Measurements from ENCODE around the gene FBXL2.

GRCh38 chr3:33363113-33363800, 86.0 kb downstream of the FBXL2 start:
- TF ChIP-seq CTCF (tag by site-specific recombination; IDR thresholded peaks at IDR 0.05) (no peak), ZBTB21 (tag by site-specific recombination; IDR thresholded peaks at IDR 0.05) (no peak), ZNF521 (tag by site-specific recombination; IDR thresholded peaks at IDR 0.05) (no peak), ZNF76 (tag by site-specific recombination; IDR thresholded peaks at IDR 0.05; ENCODE audit: borderline replicate concordance, low read depth) (no peak), ZNF132 (tag by site-specific recombination; IDR thresholded peaks at IDR 0.05; ENCODE audit: borderline replicate concordance) (no peak), ZNF114 (tag by site-specific recombination; IDR thresholded peaks at IDR 0.05) (no peak), REST (tag by site-specific recombination; IDR thresholded peaks at IDR 0.05) (no peak), ZNF560 (tag by site-specific recombination; IDR thresholded peaks at IDR 0.05; ENCODE audit: borderline replicate concordance) (no peak), SCRT1 (tag by site-specific recombination; IDR thresholded peaks at IDR 0.05; ENCODE audit: borderline replicate concordance) (no peak), SP2 (tag by site-specific recombination; IDR thresholded peaks at IDR 0.05) (no peak), ZNF280D (tag by site-specific recombination; IDR thresholded peaks at IDR 0.05) (no peak), ZNF148 (tag by site-specific recombination; IDR thresholded peaks at IDR 0.05; ENCODE audit: borderline replicate concordance) (no peak), TSHZ1 (tag by site-specific recombination; IDR thresholded peaks at IDR 0.05; ENCODE audit: borderline replicate concordance) (no peak)
